Measurements from ENCODE around the gene DOC2A. TPM values are rescaled to one million over a fixed set of nuclear protein-coding genes. Genes with fewer than 3 reads are reported as not detected.

The DOC2A gene
- total RNA-seq, 1 donor from 2014 or later = 3.1 TPM

- H3K36me3 ChIP-seq = no peaks in the 10 kb centered on the region
Observed at GRCh38 chr16:30004811-30005242, 6.0 kb downstream of the DOC2A start.

GRCh38 chr16:30004424-30004776 lies 6.4 kb downstream of the DOC2A start:
- Histone ChIP-seq H3K79me2 (ENCODE audit: low read depth) (no peaks in the 10 kb centered on the region), H4K20me1 (ENCODE audit: low read depth) (peaks cover 4% of the 10 kb centered on the region), H2AFZ (replicated peaks) (no peak overlapping the region), H3K27ac (peak overlapping the region; percentile 46), H3K36me3 (no peaks in the 10 kb centered on the region), H3K4me1 (no peaks in the 10 kb centered on the region), H3K4me2 (no peak overlapping the region), H3K4me3 (no peak overlapping the region), H3K9me3 (ENCODE audit: low read depth) (no peaks in the 10 kb centered on the region), H3K9ac (peak overlapping the region; percentile 27), H3F3A (ENCODE audit: low read depth) (no peaks in the 10 kb centered on the region), H3K27me3 (peaks cover 7% of the 10 kb centered on the region)
- H3K27me3 Mint-ChIP-seq (ENCODE audit: insufficient read depth, low read depth) = peaks cover 7% of the 10 kb centered on the region
- no peaks in the 10 kb centered on the region for H3K9me3 Mint-ChIP-seq
- TF ChIP-seq, protein P1, sequence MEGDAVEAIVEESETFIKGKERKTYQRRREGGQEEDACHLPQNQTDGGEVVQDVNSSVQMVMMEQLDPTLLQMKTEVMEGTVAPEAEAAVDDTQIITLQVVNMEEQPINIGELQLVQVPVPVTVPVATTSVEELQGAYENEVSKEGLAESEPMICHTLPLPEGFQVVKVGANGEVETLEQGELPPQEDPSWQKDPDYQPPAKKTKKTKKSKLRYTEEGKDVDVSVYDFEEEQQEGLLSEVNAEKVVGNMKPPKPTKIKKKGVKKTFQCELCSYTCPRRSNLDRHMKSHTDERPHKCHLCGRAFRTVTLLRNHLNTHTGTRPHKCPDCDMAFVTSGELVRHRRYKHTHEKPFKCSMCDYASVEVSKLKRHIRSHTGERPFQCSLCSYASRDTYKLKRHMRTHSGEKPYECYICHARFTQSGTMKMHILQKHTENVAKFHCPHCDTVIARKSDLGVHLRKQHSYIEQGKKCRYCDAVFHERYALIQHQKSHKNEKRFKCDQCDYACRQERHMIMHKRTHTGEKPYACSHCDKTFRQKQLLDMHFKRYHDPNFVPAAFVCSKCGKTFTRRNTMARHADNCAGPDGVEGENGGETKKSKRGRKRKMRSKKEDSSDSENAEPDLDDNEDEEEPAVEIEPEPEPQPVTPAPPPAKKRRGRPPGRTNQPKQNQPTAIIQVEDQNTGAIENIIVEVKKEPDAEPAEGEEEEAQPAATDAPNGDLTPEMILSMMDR (IDR thresholded peaks at IDR 0.05) = no peak
- TF ChIP-seq EZH2phosphoT487 (IDR thresholded peaks at IDR 0.05) (no peak), EZH2 (IDR thresholded peaks at IDR 0.05) (no peak)
- DNase-seq (ENCODE audit: low spot score) = no peak
- no peak overlapping the region for H3K27ac Mint-ChIP-seq
- H3K36me3 Mint-ChIP-seq = peaks cover 3% of the 10 kb centered on the region
- no peak overlapping the region for H3K4me3 Mint-ChIP-seq
- peaks cover 4% of the 10 kb centered on the region for H3K4me1 Mint-ChIP-seq

More at GRCh38 chr16:30004811-30005242, 6.0 kb downstream of the DOC2A start:
- peaks cover 7% of the 10 kb centered on the region for H3K27me3 Mint-ChIP-seq (ENCODE audit: insufficient read depth, low read depth)
- H3K36me3 Mint-ChIP-seq = peaks cover 3% of the 10 kb centered on the region
- H4K20me1 ChIP-seq (ENCODE audit: low read depth) = peaks cover 4% of the 10 kb centered on the region
- H3K4me2 ChIP-seq = no peak overlapping the region
- H3K79me2 ChIP-seq (ENCODE audit: low read depth) = no peaks in the 10 kb centered on the region
- no peaks in the 10 kb centered on the region for H3F3A ChIP-seq (ENCODE audit: low read depth)
- TF ChIP-seq EZH2phosphoT487 (IDR thresholded peaks at IDR 0.05) = no peak
- TF ChIP-seq EZH2 (IDR thresholded peaks at IDR 0.05) = no peak
- TF ChIP-seq, protein P1 (IDR thresholded peaks at IDR 0.05) = no peak
- no peaks in the 10 kb centered on the region for H3K4me1 ChIP-seq
- H3K4me3 ChIP-seq = no peak overlapping the region
- H3K27ac Mint-ChIP-seq = no peak overlapping the region
- H3K27me3 ChIP-seq = peaks cover 11% of the 10 kb centered on the region
- no peak overlapping the region for H3K9ac ChIP-seq
- H3K9me3 ChIP-seq (ENCODE audit: low read depth) = no peaks in the 10 kb centered on the region
- H2AFZ ChIP-seq (replicated peaks) = no peak overlapping the region
- H3K9me3 Mint-ChIP-seq = no peaks in the 10 kb centered on the region
- H3K4me1 Mint-ChIP-seq = peaks cover 6% of the 10 kb centered on the region
- no peak overlapping the region for H3K27ac ChIP-seq
- no peak overlapping the region for H3K4me3 Mint-ChIP-seq
- no peak for DNase-seq (ENCODE audit: low spot score)

DNA sequence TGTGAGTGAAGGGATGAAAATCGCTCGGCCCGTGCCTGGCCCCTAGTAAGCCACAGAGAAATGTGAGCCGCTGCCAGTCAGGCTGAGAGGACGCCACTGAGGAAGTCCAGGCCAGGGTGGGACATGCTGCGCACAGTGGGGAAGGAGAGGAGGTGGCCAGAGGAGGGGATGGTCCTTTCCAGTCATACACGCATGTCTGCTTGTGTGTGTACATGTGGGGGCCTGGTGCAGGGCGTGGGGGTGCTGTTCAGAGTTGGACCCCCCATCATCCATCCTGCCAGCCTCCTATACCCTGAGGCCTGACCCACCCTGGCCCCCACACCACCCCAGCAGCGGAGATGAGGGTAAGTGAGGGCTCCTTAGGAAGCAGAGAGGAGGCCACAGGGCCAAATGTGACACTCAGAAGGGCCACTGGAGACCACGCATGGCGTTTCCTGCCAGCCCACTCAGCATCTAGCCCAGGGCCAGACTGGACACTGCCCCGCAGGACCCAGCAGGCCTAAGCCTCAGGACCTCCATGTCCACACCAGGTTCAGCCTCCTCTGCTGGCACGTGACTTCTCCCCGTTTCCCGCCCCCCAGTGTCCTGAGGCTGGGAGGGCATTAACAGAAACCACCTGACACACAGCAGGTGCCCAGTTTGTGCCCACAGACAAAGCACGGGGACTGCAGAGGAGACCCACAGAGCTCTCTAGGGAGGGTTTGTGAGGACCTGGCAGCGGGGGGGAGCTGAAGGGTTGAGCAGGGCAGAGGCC lies 7.0 kb downstream of the DOC2A start:
- no peak overlapping the region for H3K4me3 ChIP-seq
- no peak overlapping the region for H3K4me2 ChIP-seq
- no peaks in the 10 kb centered on the region for H3K4me1 ChIP-seq
- Mint-ChIP-seq H3K27ac (no peak overlapping the region), H3K4me3 (no peak overlapping the region), H3K27me3 (ENCODE audit: insufficient read depth, low read depth) (peaks cover 7% of the 10 kb centered on the region), H3K36me3 (peaks cover 3% of the 10 kb centered on the region), H3K4me1 (no peaks in the 10 kb centered on the region), H3K9me3 (no peaks in the 10 kb centered on the region)
- DNase-seq (ENCODE audit: low spot score) = no peak
- peaks cover 1% of the 10 kb centered on the region for H3K27me3 ChIP-seq
- H3K79me2 ChIP-seq (ENCODE audit: low read depth) = no peaks in the 10 kb centered on the region
- no peaks in the 10 kb centered on the region for H3F3A ChIP-seq (ENCODE audit: low read depth)
- no peaks in the 10 kb centered on the region for H3K36me3 ChIP-seq
- peak overlapping the region; percentile 46 for H3K27ac ChIP-seq
- no peaks in the 10 kb centered on the region for H3K9me3 ChIP-seq (ENCODE audit: low read depth)
- H3K9ac ChIP-seq = peak overlapping the region; percentile 27
- H2AFZ ChIP-seq (replicated peaks) = no peak overlapping the region
- peaks cover 4% of the 10 kb centered on the region for H4K20me1 ChIP-seq (ENCODE audit: low read depth)
- no peak for TF ChIP-seq EZH2phosphoT487 (IDR thresholded peaks at IDR 0.05)
- TF ChIP-seq, protein P1 (IDR thresholded peaks at IDR 0.05) = no peak
- no peak for TF ChIP-seq EZH2 (IDR thresholded peaks at IDR 0.05)

Measured in neural progenitor cell (in vitro differentiated cells).